ENCODE measurements around the gene NFATC2.

DNA sequence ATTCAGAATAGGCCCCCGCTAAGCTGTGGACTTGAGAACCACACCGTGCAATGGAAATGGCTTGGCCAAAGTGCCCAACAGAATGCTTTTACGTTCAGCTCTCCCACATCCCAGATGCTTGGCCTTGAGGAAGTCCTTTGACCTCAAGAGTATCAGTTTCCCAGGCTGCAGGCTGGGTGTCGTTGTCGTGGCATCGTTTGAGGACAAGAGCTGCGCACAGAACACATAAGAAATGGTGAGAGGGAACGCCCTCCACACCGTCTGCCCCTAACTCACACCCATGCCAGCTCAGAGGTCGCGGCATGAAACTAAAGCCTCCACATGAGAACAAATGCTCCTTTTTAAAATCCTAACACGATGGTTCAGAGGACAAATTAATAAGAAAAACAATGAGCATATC is 37.0 kb downstream of the NFATC2 start:
- TF ChIP-seq, protein P1, sequence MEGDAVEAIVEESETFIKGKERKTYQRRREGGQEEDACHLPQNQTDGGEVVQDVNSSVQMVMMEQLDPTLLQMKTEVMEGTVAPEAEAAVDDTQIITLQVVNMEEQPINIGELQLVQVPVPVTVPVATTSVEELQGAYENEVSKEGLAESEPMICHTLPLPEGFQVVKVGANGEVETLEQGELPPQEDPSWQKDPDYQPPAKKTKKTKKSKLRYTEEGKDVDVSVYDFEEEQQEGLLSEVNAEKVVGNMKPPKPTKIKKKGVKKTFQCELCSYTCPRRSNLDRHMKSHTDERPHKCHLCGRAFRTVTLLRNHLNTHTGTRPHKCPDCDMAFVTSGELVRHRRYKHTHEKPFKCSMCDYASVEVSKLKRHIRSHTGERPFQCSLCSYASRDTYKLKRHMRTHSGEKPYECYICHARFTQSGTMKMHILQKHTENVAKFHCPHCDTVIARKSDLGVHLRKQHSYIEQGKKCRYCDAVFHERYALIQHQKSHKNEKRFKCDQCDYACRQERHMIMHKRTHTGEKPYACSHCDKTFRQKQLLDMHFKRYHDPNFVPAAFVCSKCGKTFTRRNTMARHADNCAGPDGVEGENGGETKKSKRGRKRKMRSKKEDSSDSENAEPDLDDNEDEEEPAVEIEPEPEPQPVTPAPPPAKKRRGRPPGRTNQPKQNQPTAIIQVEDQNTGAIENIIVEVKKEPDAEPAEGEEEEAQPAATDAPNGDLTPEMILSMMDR (conservative IDR thresholded peaks at IDR 0.05; ENCODE audit: low read depth, low read length): no peak
- TF ChIP-seq FOS (IDR thresholded peaks at IDR 0.05; ENCODE audit: low read depth, low read length) (no peak), RCOR1 (IDR thresholded peaks at IDR 0.05; ENCODE audit: insufficient replicate concordance, low read length) (no peak)

Measured in IMR-90 (cell line).